HepG2 (cell line): Measurements from ENCODE around the gene SDHAF1. TPM values are rescaled to one million over a fixed set of nuclear protein-coding genes. Genes with fewer than 3 reads are reported as not detected.
A peak's percentile ranks its signal among the peaks of the same experiment; 100 is the strongest.

ENCODE experiments used
- ARNT ChIP-seq: fragments of 450-650 bp; IDR thresholded peaks from 2 replicates; pipeline ENCODE4 v1.6.1; 2017
- CREB1 ChIP-seq, 2 experiments: fragments of 450-650 bp in 1 of 2; IDR thresholded peaks; 2 replicates each; pipeline ENCODE4 v1.6.1; 2016 to 2017; ENCODE audit warnings: control low read depth in 1 of 2, mild to moderate bottlenecking in 1 of 2, missing compliant biosample characterization in 1 of 2, missing genetic modification characterization in 1 of 2
- ELF3 ChIP-seq: IDR thresholded peaks from 2 replicates; pipeline ENCODE4 v1.6.1; 2016; ENCODE audit warnings: missing genetic modification reagents, missing compliant biosample characterization
- HOXA7 ChIP-seq: sonication (generic); formaldehyde crosslinking; IDR thresholded peaks from 2 replicates; pipeline ENCODE4 v1.8.1; 2022; ENCODE audit warnings: mild to moderate bottlenecking, missing genetic modification reagents, moderate library complexity
- PITX1 ChIP-seq: sonication (generic); formaldehyde crosslinking; IDR thresholded peaks from 2 replicates; pipeline ENCODE4 v1.5.1; 2020; ENCODE audit warnings: mild to moderate bottlenecking, missing genetic modification reagents
- RXRA ChIP-seq: sonication (generic); formaldehyde crosslinking; IDR thresholded peaks from 2 replicates; pipeline ENCODE4 v1.5.1; 2020; ENCODE audit warnings: missing genetic modification reagents
- UBTF ChIP-seq: sonication (generic); formaldehyde crosslinking; IDR thresholded peaks from 2 replicates; pipeline ENCODE4 v1.4.0; 2020; ENCODE audit warnings: mild to moderate bottlenecking, missing genetic modification reagents
- ZNF12 ChIP-seq: sonication (generic); formaldehyde crosslinking; IDR thresholded peaks from 2 replicates; pipeline ENCODE4 v1.5.0; 2020; ENCODE audit warnings: missing genetic modification reagents
- ZNF510 ChIP-seq: sonication (generic); formaldehyde crosslinking; IDR thresholded peaks from 2 replicates; pipeline ENCODE4 v1.4.0; 2020; ENCODE audit warnings: low read depth, mild to moderate bottlenecking, missing genetic modification reagents
- polyA plus RNA-seq, 8 experiments: library from polyadenylated mRNA; depleted of rRNA in 3 of 8; stranded (reverse) in 7 of 8; unstranded in 1 of 8; fragments of >200 nt; fragmentation: Illumina TruSeq in 4 of 8; extraction: Trizol in 4 of 8; gene quantifications; 2 replicates each; pipeline versions ENCODE4 v1.2.1 to v1.2.3, GENCODE V29; 2011 to 2016; ENCODE audit warnings: low read depth in 4 of 8, missing spikeins in 1 of 8, mixed read lengths in 1 of 8; ENCODE audit not compliant: insufficient read depth in 1 of 8
- total RNA-seq, 5 experiments: library from RNA; depleted of rRNA; stranded (reverse); fragments of >200 nt; fragmentation: Illumina TruSeq; extraction: Trizol; gene quantifications; 2 replicates each; pipeline ENCODE4 v1.2.3, GENCODE V29; 2016; ENCODE audit warnings: low read depth in 1 of 5
- TF ChIP-seq, protein P1 (sequence below): sonication (generic); formaldehyde crosslinking; IDR thresholded peaks from 2 replicates; pipeline ENCODE4 v1.9.0; 2022; ENCODE audit warnings: low read depth, missing genetic modification reagents
- TF ChIP-seq, protein P2 (sequence below): sonication (generic); formaldehyde crosslinking; IDR thresholded peaks from 2 replicates; pipeline ENCODE4 v1.5.0; 2020; ENCODE audit warnings: missing genetic modification reagents
- TF ChIP-seq, protein P3 (sequence below), 2 experiments: sonication (generic) in 1 of 2; formaldehyde crosslinking in 1 of 2; IDR thresholded peaks; 2 replicates each; pipeline versions ENCODE4 v1.4.0 to v1.6.1; 2018 to 2020; ENCODE audit warnings: missing genetic modification reagents in 2 of 2, borderline replicate concordance in 1 of 2, low read depth in 1 of 2, mild to moderate bottlenecking in 1 of 2, missing biosample characterization in 1 of 2

Gene SDHAF1
- total and polyA plus RNA-seq, 2 of the 13 experiments (the other 11 are each of a cell fraction or from before 2014, with no cell fraction given): 17.8 to 22.8 TPM

- no peak for TF ChIP-seq CREB1 (IDR thresholded peaks at IDR 0.05)
- TF ChIP-seq CREB1 (CRISPR knock-in tag; IDR thresholded peaks at IDR 0.05): no peak
- TF ChIP-seq ELF3 (CRISPR knock-in tag): no peak
- TF ChIP-seq ZNF510 (CRISPR knock-in tag): no peak
- peak; percentile 68 for TF ChIP-seq UBTF (CRISPR knock-in tag)
- peak; percentile 29; the same call in 1 of the 2 replicates for TF ChIP-seq PITX1 (CRISPR knock-in tag)
- TF ChIP-seq, protein P1, sequence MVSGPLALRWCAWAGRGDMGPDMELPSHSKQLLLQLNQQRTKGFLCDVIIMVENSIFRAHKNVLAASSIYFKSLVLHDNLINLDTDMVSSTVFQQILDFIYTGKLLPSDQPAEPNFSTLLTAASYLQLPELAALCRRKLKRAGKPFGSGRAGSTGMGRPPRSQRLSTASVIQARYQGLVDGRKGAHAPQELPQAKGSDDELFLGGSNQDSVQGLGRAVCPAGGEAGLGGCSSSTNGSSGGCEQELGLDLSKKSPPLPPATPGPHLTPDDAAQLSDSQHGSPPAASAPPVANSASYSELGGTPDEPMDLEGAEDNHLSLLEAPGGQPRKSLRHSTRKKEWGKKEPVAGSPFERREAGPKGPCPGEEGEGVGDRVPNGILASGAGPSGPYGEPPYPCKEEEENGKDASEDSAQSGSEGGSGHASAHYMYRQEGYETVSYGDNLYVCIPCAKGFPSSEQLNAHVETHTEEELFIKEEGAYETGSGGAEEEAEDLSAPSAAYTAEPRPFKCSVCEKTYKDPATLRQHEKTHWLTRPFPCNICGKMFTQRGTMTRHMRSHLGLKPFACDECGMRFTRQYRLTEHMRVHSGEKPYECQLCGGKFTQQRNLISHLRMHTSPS (CRISPR knock-in tag): no peak
- no peak for TF ChIP-seq ZNF12 (CRISPR knock-in tag)
- TF ChIP-seq, protein P2, sequence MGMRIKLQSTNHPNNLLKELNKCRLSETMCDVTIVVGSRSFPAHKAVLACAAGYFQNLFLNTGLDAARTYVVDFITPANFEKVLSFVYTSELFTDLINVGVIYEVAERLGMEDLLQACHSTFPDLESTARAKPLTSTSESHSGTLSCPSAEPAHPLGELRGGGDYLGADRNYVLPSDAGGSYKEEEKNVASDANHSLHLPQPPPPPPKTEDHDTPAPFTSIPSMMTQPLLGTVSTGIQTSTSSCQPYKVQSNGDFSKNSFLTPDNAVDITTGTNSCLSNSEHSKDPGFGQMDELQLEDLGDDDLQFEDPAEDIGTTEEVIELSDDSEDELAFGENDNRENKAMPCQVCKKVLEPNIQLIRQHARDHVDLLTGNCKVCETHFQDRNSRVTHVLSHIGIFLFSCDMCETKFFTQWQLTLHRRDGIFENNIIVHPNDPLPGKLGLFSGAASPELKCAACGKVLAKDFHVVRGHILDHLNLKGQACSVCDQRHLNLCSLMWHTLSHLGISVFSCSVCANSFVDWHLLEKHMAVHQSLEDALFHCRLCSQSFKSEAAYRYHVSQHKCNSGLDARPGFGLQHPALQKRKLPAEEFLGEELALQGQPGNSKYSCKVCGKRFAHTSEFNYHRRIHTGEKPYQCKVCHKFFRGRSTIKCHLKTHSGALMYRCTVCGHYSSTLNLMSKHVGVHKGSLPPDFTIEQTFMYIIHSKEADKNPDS (CRISPR knock-in tag): 0 out of 2 replicates have a peak, but pooled peaks have one; percentile 33
- TF ChIP-seq, protein P3, sequence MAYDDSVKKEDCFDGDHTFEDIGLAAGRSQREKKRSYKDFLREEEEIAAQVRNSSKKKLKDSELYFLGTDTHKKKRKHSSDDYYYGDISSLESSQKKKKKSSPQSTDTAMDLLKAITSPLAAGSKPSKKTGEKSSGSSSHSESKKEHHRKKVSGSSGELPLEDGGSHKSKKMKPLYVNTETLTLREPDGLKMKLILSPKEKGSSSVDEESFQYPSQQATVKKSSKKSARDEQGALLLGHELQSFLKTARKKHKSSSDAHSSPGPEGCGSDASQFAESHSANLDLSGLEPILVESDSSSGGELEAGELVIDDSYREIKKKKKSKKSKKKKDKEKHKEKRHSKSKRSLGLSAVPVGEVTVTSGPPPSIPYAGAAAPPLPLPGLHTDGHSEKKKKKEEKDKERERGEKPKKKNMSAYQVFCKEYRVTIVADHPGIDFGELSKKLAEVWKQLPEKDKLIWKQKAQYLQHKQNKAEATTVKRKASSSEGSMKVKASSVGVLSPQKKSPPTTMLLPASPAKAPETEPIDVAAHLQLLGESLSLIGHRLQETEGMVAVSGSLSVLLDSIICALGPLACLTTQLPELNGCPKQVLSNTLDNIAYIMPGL (CRISPR knock-in tag; IDR thresholded peaks at IDR 0.05; ENCODE audit: borderline replicate concordance in 1 of 2, low read depth in 1 of 2): peak; percentile 59 to 61; a peak in 1 of 4 replicates
- no peak for TF ChIP-seq HOXA7
- TF ChIP-seq ARNT: no peak
- TF ChIP-seq RXRA (CRISPR knock-in tag): 0 out of 2 replicates have a peak, but pooled peaks have one; percentile 47
Measured at GRCh38 chr19:36008336-36008978, 13.5 kb downstream of the SDHAF1 start, which contains the start of gene SYNE4 (continued).
